Lower lobe of right lung (tissue), 2 donors: ENCODE data around the gene POLR3A. TPM values are rescaled to one million over a fixed set of nuclear protein-coding genes. Genes with fewer than 3 reads are reported as not detected.
A peak's percentile ranks its signal among the peaks of the same experiment; 100 is the strongest.

ENCODE experiments used
- ATAC-seq, 2 donors: fragments of 200-7000 bp; cut with Tn5 transposase; one replicate each; pipeline ENCODE4 v1.9.1; 2020 to 2022; ENCODE audit warnings: mild to moderate bottlenecking in 2 of 2, moderate library complexity in 2 of 2
- DNase-seq: peaks from one replicate; pipeline ENCODE4 v3.0.0-alpha.2; 2020
- H3K27ac ChIP-seq: fragments of 200-600 bp; one replicate; pipeline ENCODE4 v1.8.0; 2022
- H3K27me3 ChIP-seq: fragments of 200-600 bp; one replicate; pipeline ENCODE4 v1.8.0; 2022; ENCODE audit warnings: low read depth
- H3K36me3 ChIP-seq: fragments of 200-600 bp; one replicate; pipeline ENCODE4 v1.8.0; 2022; ENCODE audit warnings: mild to moderate bottlenecking
- H3K4me1 ChIP-seq: fragments of 200-600 bp; one replicate; pipeline ENCODE4 v1.8.0; 2022
- H3K4me3 ChIP-seq: fragments of 200-600 bp; one replicate; pipeline ENCODE4 v1.8.0; 2022; ENCODE audit warnings: mild to moderate bottlenecking
- H3K9me3 ChIP-seq: fragments of 200-600 bp; one replicate; pipeline ENCODE4 v1.8.0; 2022
- intact Hi-C: fragments of 100-400 bp; cut with DNase I; formaldehyde crosslinking; loops from one replicate; pipeline ENCODE4 v1.11.0; 2022
- total RNA-seq: library from RNA; stranded (reverse); fragmentation: NEBNext Ultra II Directional; extraction: Animal tissue kit (Norgen Biotek cat#: 25700); gene quantifications from one replicate; pipeline ENCODE4 v1.2.1, GENCODE V29; 2021
- TF ChIP-seq, protein P1 (sequence below): fragments of 200-600 bp; IDR thresholded peaks from one replicate; pipeline ENCODE4 v1.8.0; 2022; ENCODE audit warnings: antibody characterized with exemption, mild to moderate bottlenecking
- donor health status: DM: no; HTN: yes; CAD: no; lungs with severe emphysema.

The POLR3A gene
- total RNA-seq, 1 donor from 2014 or later: 11.2 TPM

DNA sequence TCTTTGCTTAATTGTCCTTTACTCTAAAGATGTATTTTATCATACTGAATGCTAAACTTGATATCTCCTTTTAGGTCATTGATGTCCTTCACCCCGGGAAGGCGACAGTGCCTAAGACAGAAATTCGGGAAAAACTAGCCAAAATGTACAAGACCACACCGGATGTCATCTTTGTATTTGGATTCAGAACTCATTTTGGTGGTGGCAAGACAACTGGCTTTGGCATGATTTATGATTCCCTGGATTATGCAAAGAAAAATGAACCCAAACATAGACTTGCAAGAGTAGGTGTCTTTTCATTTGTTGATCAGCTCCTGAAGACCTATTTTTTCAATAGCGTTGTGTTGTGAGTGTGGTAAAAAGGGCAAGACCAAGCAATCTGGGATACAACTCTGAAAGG is 6.1 kb upstream of the POLR3A start:
- ATAC-seq (no peak), DNase-seq (no peak)
- no peak overlapping the region for H3K4me3 ChIP-seq
- H3K27me3 ChIP-seq: no peaks in the 10 kb centered on the region
- peaks cover 52% of the 10 kb centered on the region for H3K36me3 ChIP-seq
- H3K9me3 ChIP-seq: no peaks in the 10 kb centered on the region
- peaks cover 57% of the 10 kb centered on the region for H3K4me1 ChIP-seq
- TF ChIP-seq, protein P1, sequence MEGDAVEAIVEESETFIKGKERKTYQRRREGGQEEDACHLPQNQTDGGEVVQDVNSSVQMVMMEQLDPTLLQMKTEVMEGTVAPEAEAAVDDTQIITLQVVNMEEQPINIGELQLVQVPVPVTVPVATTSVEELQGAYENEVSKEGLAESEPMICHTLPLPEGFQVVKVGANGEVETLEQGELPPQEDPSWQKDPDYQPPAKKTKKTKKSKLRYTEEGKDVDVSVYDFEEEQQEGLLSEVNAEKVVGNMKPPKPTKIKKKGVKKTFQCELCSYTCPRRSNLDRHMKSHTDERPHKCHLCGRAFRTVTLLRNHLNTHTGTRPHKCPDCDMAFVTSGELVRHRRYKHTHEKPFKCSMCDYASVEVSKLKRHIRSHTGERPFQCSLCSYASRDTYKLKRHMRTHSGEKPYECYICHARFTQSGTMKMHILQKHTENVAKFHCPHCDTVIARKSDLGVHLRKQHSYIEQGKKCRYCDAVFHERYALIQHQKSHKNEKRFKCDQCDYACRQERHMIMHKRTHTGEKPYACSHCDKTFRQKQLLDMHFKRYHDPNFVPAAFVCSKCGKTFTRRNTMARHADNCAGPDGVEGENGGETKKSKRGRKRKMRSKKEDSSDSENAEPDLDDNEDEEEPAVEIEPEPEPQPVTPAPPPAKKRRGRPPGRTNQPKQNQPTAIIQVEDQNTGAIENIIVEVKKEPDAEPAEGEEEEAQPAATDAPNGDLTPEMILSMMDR: no peak
- intact Hi-C loops: no loop called here
- H3K27ac ChIP-seq: no peak overlapping the region

DNA sequence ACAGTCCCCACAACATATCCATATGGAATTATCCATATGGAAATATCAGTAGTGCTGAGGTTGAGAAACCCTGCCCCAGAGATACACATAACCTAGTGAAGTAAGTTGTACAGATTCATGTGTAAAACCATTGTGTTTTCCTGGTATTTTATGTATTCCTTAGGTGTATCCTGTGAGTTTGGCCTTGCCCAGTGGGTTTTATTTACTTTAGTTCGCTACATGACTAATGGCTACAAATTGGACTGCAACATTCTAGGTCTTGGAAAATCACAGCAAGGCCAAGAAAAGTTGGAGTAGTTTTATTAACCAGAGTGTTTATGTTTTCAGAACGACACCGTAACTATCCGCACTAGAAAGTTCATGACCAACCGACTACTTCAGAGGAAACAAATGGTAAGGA is 5.7 kb upstream of the POLR3A start:
- H3K27ac ChIP-seq: no peak overlapping the region
- H3K27me3 ChIP-seq: no peaks in the 10 kb centered on the region
- peak overlapping the region; percentile 87 for H3K4me3 ChIP-seq
- H3K4me1 ChIP-seq: peaks cover 58% of the 10 kb centered on the region
- H3K36me3 ChIP-seq: peaks cover 48% of the 10 kb centered on the region
- H3K9me3 ChIP-seq: no peaks in the 10 kb centered on the region
- TF ChIP-seq, protein P1: no peak
- DNase-seq: no peak
- intact Hi-C loops: no loop called here
- ATAC-seq: no peak

DNA sequence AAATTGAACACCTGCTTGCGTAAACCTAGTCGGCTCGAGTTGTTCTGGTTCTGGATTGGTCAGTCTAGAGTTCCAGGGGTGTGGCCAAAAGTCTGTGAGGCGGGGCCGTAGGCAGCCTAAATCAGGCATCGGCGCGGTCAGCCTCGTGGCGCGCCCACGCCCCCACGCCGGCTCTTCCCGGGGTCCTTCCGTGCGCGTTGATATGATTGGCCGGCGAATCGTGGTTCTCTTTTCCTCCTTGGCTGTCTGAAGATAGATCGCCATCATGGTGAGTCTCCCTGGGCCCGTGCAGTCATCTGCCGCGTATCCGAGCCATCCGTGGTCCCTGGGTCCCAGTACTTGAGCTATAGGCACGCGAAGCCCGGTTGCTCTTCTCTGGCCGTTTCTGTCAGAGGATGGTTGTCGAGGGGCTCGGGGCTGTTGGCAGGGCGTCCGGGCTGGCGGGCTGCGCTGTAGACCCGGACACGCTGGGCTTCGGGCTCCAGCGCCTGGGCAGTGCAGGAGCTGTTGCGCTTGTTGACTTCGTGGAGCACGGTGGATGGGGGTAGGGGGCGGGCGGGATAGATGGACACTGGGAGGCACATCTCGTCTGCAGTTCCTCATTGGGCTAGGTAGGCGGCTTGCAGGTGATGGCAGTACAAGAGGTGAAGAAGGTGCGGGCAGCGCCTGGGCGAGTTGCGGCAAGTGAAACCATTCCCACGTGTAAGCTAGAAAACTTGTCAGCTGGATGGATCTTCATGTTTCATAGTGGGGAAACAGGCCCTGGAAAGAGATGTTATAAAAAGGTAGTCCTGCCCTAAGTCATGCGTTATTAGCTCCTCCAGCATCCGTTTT is 4.5 kb upstream of the POLR3A start, which contains the start of gene RPS24:
Gene RPS24, plus strand, starts transcription at position 227 of the 834 bp plus-strand sequence. Its CDS starts 39 bp downstream, at position 266.
- Histone ChIP-seq H3K4me1 (peaks cover 57% of the 10 kb centered on the region), H3K36me3 (peaks cover 37% of the 10 kb centered on the region), H3K27ac (peak within 1 kb of the TSS; percentile 73), H3K4me3 (peak within 1 kb of the TSS; percentile 87), H3K9me3 (no peaks in the 10 kb centered on the region), H3K27me3 (no peaks in the 10 kb centered on the region)
- intact Hi-C loops: no loop called here
- DNase-seq: peak; percentile 97
- TF ChIP-seq, protein P1: no peak
- ATAC-seq: peak; percentile 95 to 98

DNA sequence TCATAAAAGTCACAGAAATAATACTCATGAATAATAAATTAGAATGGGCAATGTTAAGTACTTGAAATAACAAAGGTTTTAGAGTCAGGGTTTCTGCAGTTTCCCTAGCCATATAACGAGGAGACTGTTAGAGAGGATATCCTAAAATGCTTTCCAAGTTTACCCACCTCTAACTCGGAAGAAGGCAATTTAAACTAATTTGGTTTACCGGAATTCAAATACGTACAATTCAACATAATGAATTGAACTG is 4.0 kb upstream of the POLR3A start:
- DNase-seq (no peak), ATAC-seq (no peak)
- Histone ChIP-seq H3K9me3 (no peaks in the 10 kb centered on the region), H3K4me1 (peaks cover 57% of the 10 kb centered on the region), H3K27ac (peak overlapping the region; percentile 73), H3K27me3 (no peaks in the 10 kb centered on the region), H3K36me3 (peaks cover 31% of the 10 kb centered on the region), H3K4me3 (peak overlapping the region; percentile 87)
- TF ChIP-seq, protein P1: no peak
- intact Hi-C loops: no loop called here

DNA sequence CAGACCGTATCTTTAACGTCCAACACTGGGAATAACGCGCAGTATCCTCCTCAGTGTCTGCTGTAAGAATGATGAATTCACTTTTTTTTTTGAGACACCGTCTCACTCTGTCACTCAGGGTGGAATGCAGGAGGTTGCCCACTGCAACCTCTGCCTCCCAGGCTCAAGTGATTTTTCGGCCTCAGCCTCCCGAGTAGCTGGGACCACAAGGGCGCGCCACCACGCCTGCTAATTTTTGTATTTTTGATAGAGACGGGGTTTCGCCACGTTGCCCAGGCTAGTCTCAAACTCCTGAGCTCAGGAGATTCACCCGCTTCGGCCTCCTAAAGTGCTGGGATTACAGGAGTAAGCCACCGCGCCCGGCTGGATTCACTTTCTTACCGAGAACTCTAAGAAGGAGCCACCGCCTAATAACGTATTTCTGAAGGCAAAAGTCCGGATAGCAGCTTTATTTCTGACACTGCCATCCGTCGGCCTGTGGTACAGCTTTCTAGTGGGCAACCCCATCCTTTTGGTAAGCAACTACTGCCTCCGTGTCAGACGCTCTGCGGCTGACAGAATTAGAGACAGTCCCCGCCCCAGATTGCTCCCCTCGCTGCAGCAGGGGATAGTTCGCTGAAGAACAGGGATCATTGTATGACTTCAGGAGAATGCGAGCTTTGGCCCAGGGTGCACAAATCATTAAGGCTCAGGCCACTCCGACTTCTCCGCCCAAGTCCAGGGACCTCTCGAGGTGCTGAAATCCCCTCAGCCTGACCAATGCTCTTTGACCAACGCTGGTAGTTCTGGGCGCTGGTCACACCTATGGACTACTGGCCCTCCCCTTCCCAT is 662 bp downstream of the POLR3A start:
- TF ChIP-seq, protein P1: no peak
- Histone ChIP-seq H3K9me3 (no peaks in the 10 kb centered on the region), H3K27ac (peak overlapping the region; percentile 59), H3K27me3 (no peaks in the 10 kb centered on the region), H3K4me3 (peak overlapping the region; percentile 95), H3K4me1 (peaks cover 22% of the 10 kb centered on the region), H3K36me3 (peaks cover 27% of the 10 kb centered on the region)
- ATAC-seq (peak; percentile 16 to 25), DNase-seq (no peak)
- intact Hi-C loops: no loop called here
